GM21619 (cell line): ENCODE measurements around the gene THSD1.
"Not testable (repeated sequence)": the region's sequence is repeated elsewhere in the genome, so short reads cannot be mapped to it uniquely, and the experiment has no call there.

ENCODE experiments used
- ATAC-seq: cut with Tn5 transposase; IDR thresholded peaks from one replicate; pipeline ENCODE4 v1.9.1; 2021; ENCODE audit not compliant: unreplicated experiment

THSD1 gene

GRCh38 chr13:52361225-52361624, 44.7 kb downstream of the THSD1 start:
- ATAC-seq = no peak

DNA sequence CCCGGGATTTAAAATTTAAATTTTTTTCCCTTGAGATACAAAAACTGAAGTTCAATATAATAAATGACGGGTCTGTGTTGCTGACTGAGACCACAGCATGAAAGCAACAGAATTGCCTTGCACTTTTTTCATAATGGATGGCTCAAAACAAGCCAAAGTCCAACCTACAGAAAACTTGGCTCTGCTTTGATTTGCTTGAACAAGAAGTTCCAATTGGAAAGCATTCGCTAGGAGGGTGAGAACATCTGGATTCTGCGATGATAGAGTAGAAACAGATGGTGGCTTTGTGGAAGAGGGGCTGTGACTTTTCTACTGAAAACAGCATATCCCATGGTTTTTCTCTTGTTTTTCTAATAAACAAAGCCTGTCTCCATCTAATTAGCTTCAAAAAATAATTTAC, 46.4 kb downstream of the THSD1 start:
- no peak for ATAC-seq

DNA sequence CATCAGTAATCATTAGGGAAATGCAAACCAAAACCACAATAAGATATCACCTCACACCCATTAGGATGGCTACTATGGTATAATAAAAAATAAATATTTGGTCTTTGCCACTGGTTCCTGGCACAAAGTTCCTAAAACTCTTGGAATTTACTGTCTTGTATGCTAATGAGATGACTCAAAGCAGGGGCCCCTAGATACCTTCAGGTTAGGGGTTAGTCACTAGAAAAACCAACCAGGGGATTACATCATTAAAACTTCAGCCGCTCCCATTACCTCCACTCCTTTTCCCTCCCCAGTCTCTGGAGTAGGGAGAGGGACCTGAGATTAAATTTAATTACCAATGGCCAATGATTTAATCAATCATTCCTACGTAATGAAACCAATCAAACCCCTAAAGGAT, 49.6 kb downstream of the THSD1 start:
- ATAC-seq = no peak

- ATAC-seq = no peak
Measured at GRCh38 chr13:52353193-52353592, 52.8 kb downstream of the THSD1 start.

DNA sequence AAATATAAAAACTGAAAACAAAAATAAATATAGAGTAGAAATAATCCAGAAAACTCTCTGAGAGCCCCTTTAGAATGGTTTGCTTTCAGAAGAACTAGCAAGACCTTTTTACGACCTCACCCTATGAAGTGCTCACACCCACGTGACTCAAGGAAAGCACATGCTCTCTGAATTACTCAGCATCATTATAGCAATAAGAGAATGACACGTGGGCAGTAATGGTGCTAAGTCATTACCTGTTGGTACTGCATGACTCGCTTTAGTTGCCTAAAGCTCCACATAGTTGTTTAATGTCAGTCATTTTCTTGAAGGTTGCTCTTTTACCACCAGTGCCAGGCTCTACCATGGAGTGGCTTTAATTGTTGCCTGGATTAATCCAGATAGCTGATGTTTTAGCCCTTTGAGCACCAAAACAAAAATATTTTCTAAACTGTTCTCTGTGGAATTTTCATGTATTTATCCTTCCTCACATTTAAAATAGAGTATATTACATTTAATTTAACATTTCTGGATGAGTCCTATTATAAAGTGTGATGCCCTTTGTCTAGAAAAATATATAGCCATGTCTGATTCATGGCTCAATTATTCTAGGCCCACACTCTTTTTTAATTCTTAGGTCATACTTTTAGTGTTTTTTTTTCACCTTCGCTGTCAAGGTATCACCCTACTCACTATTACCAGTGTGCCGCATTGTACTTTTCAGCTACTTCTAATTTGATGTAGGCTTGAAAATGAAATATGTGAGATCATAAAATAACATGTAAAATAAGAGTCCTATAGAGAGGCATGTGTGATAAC, 56.8 kb downstream of the THSD1 start:
- no peak for ATAC-seq

DNA sequence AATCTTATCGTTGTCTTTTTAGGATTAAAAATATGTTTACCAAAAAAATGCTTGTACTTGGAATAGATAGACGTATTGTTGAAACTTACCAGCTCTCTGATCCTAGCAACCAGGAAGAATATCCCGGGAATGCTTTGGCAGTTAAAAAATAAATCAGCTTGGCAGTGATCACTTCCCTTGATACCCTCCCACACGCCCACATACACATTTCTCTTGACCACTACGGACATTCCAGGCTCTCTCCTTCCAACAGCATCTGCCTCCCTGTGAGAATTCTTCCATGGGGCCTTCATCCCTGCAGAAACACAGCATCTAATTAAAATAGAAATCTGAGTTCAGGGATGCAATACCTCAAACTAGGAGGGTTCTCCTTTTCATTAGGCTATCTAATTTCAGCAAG, 57.9 kb downstream of the THSD1 start:
- ATAC-seq = no peak

GRCh38 chr13:52345631-52346251, 60.2 kb downstream of the THSD1 start:
- no peak for ATAC-seq

DNA sequence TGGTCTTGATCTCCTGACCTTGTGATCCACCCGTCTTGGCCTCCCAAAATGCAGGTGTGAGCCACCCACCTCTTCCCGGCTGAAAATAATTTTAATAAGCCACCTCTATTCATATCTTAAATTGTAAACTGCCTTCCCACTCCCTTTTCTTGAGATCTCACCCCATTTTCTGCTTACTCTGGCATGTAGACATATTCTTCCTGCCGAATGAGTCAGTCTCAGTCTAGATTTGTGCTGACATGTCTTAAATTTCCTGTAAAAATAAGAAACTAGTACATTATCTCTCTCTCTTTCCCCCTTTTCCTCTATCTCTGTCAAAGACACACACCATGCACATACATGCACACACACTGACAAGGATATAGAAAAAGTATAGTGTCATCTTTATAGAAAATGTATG, 60.9 kb downstream of the THSD1 start:
- no peak for ATAC-seq

DNA sequence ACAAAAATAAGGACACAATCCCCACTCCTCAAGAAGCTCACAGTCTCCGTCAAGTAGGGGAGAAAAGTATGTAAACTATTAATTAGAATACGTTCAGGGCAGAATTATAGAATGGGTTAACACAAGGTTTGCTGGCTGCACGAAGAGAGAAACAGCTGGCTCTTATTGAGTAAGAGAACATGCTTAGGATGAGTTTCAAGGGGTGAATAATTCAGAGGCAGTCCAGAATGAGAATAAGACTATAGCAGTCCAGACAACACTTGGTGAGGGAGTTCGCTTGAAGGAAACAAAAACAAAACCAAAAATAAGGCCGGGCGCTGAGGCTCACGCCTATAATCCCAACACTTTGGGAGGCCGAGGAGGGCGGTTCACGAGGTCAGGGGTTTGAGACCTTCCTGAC, 61.9 kb downstream of the THSD1 start:
- no peak for ATAC-seq

DNA sequence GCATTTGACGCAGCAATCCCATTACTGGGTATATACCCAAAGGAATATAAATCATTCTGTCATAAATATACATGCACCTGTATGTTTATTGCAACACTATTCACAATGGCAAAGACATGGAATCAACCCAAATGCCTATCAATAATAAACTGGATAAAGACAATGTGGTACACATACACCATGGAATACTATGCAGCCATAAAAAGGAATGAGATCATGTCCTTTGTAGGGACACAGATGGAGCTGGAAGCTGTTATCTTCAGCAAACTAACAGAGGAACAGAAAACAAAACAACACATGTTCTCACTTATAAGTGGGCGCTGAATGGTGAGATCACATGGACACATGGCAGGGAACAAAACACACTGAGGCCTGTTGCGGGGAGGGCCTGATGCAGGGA, 63.8 kb downstream of the THSD1 start:
- ATAC-seq = not testable (repeated sequence)

- ATAC-seq = not testable (repeated sequence)
Measured at GRCh38 chr13:52337828-52338455, 68.0 kb downstream of the THSD1 start.

DNA sequence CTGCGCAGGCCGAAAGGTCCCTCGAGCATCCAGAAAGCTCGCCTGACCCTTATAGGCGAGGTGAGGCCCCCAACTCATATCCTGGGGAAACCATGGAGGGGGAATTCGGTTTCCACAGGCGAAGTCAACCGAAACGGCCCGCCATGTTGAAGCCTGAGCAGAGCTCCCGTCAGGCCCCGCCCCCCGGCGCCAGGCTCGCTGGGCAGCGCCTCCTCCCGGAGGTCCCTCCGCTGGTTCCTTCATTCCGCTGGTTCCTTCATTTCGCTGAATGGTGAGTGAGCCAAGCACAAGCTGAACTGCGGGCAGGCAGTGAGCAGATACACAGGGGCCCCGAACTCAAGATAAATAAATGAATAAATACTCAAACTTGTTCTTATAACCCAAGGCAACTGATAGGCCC, 71.9 kb downstream of the THSD1 start:
- not testable (repeated sequence) for ATAC-seq

- not testable (repeated sequence) for ATAC-seq
Measured at GRCh38 chr13:52331844-52332243, 74.1 kb downstream of the THSD1 start.
